ENCODE results near the gene MAGEA2.
"Not testable (repeated sequence)": the region's sequence is repeated elsewhere in the genome, so short reads cannot be mapped to it uniquely, and the experiment has no call there.

MAGEA2 gene

GRCh38 chrX:152706500-152706899 is 47.1 kb downstream of the MAGEA2 start:
- not testable (repeated sequence) for DNase-seq

GRCh38 chrX:152700390-152700789 is 53.3 kb downstream of the MAGEA2 start:
- not testable (repeated sequence) for DNase-seq
